Hepatic stellate cell (primary cell): ENCODE measurements around the gene GEMIN5.

Source experiments
- DNase-seq: peaks from one replicate; pipeline ENCODE4 v3.0.0; 2011; ENCODE audit warnings: low spot score

The GEMIN5 gene

GRCh38 chr5:154844809-154845208 is 93.2 kb downstream of the GEMIN5 start:
- no peak for DNase-seq

GRCh38 chr5:154842689-154843530 is 95.1 kb downstream of the GEMIN5 start:
- no peak for DNase-seq

GRCh38 chr5:154841273-154841661 is 96.7 kb downstream of the GEMIN5 start:
- DNase-seq, result no peak

- no peak for DNase-seq
Observed at GRCh38 chr5:154840435-154841272, 97.4 kb downstream of the GEMIN5 start.
